NCI-H2081 treated with DMSO at 0.1 percent for 48 hours (cell line): Measurements from ENCODE around the gene TMEM202.
"Not testable (repeated sequence)": the region's sequence is repeated elsewhere in the genome, so short reads cannot be mapped to it uniquely, and the experiment has no call there.

ENCODE experiments used
- DNase-seq: peaks from one replicate; lab custom pipeline; 2025; lab: John Stamatoyannopoulos, UW

The TMEM202 gene

DNA sequence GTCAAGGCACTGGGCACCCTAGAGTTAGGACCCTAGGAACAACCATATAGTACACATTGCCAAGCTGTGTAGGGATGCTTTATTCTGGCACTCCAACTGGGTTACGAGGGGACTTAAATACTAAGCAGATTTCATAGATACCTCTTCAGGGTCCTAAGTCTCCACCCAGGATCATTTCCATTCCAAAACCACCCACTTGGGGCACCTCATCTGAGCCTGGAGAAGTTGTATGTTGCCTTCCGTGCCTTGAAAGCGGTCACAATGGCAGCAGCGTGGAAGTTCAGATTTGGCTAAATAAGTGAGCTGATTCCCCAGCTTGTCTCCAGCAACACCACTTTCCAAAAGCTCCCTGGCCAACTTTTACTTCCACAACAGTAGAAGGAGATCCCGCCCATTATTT is 4.6 kb downstream of the TMEM202 start:
- DNase-seq = no peak

DNA sequence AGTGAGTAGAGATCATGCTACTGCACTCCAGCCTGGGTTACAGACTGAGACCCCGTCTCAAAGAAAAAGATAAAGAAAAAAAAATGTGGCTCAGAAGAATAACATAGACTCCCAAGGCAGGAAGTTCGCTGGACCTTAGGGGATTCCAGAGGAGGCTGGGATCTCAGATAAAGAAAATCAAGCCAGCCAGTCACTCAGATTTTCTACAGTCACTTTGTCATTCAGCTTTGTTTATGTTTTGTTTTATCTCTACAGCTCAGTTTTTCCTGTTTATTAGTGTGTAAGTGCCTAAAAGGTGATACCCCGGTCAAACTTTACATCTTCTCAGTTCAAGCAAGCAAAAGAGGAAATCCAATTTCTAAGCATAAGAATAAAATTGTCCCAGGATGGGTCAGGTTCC is 6.3 kb downstream of the TMEM202 start:
- DNase-seq = no peak

DNA sequence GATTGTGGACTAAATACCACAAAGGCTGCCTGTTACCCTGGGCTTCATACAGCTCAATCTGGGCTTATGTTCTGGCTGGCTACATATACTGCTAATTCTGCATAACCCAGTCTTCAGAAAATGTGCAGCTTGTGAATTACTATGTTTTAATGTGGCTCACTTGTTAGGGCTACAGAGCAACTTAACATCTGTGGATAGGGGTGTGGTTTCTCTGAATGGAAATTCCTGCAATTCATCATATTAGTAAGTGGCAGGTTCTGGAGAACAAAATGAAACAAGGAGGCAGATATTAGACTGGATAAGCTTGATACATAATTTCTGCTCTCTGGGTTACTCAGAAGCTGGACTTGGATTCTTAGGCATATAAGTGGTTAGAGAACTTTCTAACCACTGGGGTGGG is 6.7 kb downstream of the TMEM202 start:
- no peak for DNase-seq

DNA sequence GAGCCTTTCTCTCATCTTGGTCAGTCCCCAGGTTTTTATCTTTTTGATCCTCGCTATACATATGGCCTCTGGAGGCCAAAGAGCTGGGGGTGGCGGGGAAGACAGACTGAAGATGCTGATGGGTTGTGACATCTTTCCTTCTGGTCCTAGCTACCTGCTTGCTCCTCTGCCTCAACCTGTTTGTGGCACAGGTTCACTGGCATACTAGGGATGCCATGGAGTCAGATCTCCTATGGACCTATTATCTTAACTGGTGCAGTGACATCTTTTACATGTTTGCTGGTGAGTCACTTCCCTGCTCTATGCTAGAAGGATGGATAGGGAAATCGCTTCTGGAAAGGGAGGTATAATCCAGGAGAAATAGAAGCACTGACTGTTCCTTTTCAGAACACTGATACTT is 8.8 kb downstream of the TMEM202 start:
- DNase-seq = no peak

DNA sequence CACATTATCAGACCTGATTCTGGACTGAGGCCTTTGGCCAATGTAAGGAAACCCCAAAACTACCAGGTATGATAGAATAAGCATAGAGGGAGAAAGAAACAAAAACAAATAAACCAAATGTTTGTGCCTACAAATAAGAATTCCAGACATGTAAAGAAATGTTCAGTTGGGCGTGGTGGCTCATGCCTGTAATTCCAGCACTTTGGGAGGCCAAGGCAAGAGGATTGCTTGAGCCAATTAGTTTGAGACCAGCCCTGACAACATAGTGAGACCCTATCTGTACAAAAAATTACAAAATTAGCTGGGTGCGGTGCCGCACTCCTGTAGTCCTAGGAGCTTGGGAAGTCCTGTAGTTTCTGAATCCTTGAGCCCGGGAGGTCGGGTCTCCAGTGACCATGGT is 13.0 kb downstream of the TMEM202 start:
- no peak for DNase-seq

DNA sequence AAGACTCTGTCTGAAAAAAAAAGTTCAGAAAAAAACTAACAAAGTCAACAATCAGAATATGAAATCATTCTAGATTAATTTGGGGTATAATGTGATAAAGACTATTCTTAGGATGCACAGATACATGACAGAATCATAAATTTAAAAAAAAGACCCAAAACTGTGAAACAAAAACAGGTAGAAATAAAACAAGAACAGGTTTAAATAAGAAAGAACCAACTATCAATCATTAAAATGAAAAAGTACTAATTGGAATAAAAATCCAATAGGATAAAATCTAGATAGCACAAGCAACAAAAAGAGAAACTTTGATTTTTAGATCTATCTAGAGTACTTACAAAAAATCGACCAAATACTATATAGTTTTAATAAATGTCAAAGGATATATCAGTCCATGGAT is 13.4 kb downstream of the TMEM202 start:
- DNase-seq = no peak

DNA sequence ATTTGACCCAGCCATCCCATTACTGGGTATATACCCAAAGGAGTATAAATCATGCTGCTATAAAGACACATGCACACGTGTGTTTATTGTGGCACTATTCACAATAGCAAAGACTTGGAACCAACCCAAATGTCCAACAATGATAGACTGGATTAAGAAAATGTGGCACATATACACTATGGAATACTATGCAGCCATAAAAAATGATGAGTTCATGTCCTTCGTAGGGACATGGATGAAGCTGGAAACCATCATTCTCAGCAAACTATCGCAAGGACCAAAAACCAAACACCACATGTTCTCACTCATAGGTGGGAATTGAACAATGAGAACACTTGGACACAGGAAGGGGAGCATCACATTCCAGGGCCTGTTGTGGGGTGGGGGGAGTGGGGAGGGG is 15.2 kb downstream of the TMEM202 start:
- not testable (repeated sequence) for DNase-seq

DNA sequence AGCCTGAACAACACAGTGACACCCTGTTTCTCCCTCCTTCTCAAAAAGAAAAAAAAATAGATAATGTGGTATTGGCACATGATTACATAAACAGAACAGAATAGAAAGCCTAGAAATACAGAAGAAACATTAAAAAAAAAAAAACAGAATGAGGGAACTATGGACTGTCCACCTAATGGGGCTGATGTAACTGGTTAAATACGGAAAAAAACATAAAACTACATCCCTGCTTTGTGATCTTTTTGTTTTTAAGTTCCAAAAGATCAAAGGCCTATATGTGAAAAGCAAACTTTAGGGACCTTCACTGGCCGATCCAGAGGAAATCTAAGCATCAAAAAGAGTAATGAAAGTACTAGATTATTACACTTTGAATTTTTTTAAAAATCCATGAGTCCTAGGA is 17.2 kb downstream of the TMEM202 start:
- DNase-seq = no peak

DNA sequence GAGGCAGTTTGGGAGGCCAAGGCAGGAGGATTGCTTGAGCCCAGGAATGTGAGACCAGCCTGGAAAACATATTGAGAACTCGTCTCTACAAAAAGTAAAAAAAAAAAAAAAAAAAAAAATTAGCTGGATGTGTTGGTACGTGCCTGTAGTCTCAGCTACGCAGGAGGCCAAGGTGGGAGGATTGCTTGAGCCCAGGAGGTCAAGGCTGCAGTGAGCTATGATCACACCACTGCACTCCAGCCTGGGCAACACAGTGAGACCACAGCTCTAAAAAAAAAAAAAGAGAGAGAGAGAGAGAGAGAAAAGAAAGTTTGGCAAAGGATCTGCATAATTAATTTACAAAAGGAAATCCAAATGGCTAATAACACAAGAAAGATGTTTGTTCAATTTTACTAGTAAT is 21.7 kb downstream of the TMEM202 start:
- not testable (repeated sequence) for DNase-seq

DNA sequence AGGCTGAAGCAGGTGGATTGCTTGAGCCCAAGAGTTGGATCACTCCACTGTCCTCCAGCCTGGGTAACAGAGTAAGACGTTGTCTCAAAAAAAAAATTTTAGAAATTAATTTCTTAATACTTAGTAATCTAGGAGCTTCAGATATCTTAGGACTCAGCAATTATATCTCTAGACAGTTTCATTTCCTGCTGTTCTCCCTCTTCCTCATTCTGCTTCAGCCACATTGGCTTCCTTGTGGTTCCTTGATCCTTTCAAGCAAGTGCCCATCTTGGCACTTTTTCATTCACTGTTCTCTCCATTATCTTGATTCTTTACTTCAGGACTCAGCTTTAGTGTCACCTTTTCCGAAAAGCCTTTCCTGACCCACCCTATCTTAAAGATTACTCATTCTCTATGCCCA is 22.5 kb downstream of the TMEM202 start:
- no peak for DNase-seq

DNA sequence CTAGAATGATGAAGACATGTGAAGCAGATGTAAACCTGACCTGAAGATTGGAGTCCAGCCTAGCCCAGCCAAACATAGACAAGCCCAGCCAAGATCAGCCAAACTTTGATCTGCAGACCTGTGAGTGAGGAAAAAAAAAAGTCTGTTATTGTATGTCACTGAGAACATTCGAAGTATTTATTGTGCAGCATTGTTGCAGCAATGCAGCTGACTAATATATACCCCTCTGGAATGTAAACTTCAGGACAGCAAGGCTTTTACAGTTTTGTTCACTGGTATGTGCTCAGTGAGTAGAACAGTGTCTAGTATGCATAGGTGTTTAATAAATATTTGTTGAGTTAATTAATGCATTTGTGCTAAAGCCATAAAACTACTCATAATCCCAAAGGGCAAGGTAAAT is 23.4 kb downstream of the TMEM202 start:
- no peak for DNase-seq

DNA sequence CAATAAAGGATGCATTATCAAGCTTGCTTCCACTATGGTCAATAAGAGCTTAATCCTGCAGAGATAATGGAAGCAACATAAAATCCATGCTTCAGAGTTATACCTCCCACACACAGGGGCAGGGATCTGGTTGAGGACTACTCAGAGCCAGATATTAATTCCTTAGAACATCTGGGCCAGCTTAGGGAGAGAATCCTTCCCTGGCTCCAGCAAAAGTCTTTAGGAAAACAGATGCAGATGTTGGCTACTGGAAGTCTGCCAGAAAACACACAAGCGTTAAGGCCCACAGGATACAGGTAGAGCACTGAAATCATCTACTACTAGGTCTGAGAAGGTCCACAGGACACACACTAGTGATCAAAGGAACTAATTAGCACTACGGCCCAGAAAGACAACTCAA is 25.2 kb downstream of the TMEM202 start:
- no peak for DNase-seq

DNA sequence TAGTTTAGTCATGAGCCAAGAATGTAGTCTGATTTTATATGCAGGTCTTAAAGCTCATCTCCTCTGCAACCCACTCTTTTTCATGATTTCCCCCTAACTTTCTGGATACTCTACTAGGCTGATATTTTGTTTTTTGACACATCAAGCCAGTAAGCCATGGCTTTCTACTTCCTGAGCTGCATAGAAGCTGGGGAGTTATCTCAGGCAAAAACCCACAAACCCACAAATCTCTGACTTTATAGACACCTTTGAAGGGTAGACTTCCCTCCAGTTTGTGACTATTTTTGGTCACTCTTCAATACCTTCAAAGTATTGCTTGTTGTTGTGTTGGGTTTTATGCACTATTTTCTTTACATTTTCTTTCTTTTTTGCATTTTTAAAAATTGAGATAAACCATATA is 28.6 kb downstream of the TMEM202 start:
- DNase-seq = no peak

DNA sequence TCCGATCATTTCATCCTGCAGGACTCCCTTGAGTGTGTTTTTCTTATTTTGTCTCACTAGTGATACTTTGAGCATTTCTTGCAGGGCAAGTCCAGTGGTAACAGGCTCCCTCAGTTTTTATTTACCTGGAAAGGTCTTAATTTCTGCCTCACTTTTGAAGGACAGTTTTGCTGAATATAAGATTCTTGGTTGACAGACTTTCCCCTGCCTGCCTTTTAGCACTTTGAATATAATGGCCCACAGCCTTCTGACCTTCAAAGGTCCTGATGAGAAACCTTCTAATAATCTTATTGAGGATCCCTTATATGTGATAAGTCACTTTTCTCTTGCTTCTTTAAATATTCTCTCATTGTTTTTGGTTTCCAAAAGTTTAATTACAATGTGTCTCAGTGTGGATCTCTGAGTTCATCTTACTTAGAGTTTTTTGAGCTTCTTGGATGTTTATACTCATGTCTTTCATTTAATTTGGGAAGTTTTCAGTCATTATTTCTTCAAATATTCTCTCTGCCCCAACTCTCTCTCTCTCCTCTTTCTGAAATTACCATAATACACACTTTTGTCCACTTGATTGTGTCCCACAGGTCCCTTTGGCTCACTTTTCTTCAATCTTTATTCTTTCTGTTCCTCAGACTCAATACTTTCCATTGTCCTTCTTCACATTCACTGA is 39.7 kb downstream of the TMEM202 start:
- no peak for DNase-seq

DNA sequence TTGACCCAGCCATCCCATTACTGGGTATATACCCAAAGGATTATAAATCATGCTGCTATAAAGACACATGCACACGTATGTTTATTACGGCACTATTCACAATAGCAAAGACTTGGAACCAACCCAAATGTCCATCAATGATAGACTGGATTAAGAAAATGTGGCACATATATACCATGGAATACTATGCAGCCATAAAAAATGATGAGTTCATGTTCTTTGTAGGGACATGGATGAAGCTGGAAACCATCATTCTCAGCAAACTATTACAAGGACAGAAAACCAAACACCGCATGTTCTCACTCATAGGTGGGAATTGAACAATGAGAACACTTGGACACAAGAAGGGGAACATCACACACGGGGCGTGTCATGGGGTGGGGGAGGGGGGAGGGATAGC is 44.7 kb downstream of the TMEM202 start:
- not testable (repeated sequence) for DNase-seq

DNA sequence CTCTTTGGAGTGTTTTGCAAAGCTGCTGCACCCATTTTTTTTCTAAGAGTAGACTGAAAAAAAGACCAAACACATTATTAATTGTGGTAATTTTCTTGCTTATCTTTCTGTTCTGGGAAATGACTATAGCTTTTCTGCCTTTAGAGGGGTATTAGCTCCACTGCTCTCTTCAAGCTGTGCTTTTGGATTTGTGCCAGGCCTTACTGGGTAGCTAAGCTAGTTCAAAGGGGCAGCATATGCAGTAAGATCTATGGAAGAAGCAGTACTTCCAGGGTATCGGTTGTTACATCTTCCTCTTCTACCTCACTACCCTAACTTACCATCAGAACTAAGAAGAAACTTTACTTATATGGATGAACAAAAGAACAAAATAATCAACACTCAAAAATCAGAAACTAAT is 47.3 kb downstream of the TMEM202 start:
- DNase-seq = no peak

DNA sequence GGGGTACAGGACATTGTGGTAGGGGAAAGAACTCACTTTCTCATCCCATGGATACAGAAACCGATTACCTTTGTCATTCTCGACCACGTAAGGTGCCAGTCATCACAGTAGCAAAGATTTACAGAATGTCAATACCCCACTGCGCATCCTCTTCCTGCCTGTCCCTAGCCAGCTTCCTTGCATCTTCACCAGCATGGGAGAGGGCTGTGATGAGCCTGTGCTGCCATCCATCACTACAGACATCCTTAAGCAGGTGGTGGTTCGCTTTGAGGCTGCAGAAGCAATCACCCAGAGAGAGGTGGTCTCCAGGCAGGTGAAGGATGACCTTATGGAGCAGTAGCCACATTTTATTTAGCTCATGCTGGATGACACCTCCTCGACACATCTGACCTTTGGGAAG is 52.7 kb downstream of the TMEM202 start:
- DNase-seq = no peak

DNA sequence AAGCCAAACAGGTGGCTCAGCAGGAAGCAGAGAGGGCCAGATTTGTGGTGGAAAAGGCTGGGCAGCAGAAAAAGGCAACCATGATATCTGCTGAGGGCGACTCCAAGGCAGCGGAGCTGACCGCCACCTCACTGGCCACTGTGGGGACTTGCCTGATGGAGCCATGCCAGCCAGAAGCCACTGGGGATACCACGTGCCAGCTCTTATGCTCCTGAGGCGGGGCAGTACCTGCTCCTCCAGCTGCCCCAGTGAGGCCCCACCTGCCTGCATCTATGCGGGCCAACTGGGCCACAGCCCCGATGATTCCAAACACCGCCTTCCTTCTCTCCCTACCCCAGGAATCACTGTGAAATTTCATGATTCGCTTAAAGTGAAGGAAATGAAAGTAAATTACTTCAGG is 53.1 kb downstream of the TMEM202 start:
- no peak for DNase-seq

DNA sequence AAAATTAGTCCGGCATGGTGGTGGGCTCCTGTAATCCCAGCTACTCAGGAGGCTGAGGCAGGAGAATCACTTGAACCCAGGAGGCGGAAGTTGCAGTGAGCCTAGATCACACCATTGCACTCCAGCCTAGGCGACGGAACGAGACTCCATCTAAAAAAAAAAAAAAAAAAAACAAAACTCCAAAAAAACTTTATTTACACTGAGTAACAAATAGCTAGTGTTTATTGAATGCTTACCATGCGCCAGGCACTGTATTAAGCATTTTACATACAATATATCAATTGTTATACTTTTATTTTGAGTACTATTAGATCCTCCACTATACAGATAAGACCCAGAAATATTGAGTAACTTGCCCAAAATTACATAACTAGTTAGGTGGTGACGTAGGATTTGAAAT is 58.6 kb downstream of the TMEM202 start:
- DNase-seq = no peak
